ENCODE measurements around the gene PRSS33.

The PRSS33 gene

DNA sequence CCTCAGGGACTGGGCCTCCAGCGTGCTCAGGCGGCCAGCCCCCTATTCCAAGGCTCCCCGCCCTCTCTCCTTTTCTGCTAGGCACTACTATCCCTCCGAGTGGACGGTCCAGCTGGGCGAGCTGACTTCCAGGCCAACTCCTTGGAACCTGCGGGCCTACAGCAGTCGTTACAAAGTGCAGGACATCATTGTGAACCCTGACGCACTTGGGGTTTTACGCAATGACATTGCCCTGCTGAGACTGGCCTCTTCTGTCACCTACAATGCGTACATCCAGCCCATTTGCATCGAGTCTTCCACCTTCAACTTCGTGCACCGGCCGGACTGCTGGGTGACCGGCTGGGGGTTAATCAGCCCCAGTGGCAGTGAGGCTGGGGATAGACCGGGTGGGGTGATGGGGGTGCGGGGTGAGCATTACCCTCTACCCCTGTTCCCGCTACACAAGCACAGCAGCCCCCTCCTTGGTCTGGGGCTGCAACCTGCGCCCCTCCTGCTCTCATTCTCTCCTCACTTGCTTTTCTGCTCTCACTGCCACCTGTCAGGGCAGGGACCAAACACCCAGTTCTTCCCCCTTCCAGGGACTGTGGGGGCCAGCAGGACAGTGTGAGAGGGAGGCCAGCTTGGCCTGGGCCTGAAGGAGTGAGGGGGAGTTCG, 12.0 kb upstream of the PRSS33 start:
- no CpG with 5 or more reads among the region's 21 CpGs for WGBS (ENCODE audit: extremely low coverage, insufficient coverage, low lambda C conversion rate)
- Histone ChIP-seq H3K4ac (ENCODE audit: low read depth, low read length) (no peak overlapping the region), H3K27ac (ENCODE audit: low read depth, low read length) (no peak overlapping the region), H2AK5ac (ENCODE audit: low read length) (no peak overlapping the region), H3K18ac (ENCODE audit: low read length) (no peak overlapping the region), H3K4me3 (ENCODE audit: low read length) (no peak overlapping the region), H3K36me3 (ENCODE audit: control insufficient read depth, insufficient read depth, low read length) (no peaks in the 10 kb centered on the region), H2BK15ac (replicated peaks; ENCODE audit: low read depth) (no peak overlapping the region), H3K79me1 (ENCODE audit: low read length) (no peaks in the 10 kb centered on the region), H3K56ac (ENCODE audit: low read length) (no peak overlapping the region), H3K4me1 (ENCODE audit: control insufficient read depth, low read depth, low read length) (no peaks in the 10 kb centered on the region), H3K9ac (ENCODE audit: low read length) (no peak overlapping the region), H2BK5ac (ENCODE audit: low read length) (no peak overlapping the region), H4K8ac (ENCODE audit: low read depth, low read length) (no peak overlapping the region), H3K27me3 (ENCODE audit: insufficient read depth, low read length, poor library complexity) (no peaks in the 10 kb centered on the region), H3K23ac (ENCODE audit: low read length) (no peak overlapping the region), H3K79me2 (ENCODE audit: control insufficient read depth, insufficient read depth, low read length) (no peaks in the 10 kb centered on the region), H3K4me2 (ENCODE audit: low read length) (no peak overlapping the region), H2BK120ac (ENCODE audit: low read depth, low read length) (no peak overlapping the region), H4K5ac (ENCODE audit: low read length) (no peak overlapping the region)
- DNase-seq, result no peak

DNA sequence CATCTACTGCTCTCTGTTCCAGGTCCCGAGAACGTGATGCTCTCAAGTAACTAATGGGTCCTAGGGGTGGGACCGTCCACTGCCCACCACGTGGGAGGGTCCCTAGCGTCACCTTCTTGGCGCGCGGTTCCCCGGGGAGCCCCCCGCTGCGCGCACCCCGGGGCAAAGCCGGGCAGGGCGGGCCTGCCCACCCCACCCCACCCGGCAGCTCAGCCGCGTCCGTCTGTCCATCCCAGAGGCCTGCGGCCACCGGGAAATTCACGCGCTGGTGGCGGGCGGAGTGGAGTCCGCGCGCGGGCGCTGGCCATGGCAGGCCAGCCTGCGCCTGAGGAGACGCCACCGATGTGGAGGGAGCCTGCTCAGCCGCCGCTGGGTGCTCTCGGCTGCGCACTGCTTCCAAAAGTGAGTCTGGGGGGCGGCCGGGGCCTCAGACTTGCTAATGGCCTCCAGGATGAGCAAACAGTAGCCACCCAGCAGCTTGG, 11.4 kb upstream of the PRSS33 start:
- Histone ChIP-seq H3K79me1 (ENCODE audit: low read length) (no peaks in the 10 kb centered on the region), H4K5ac (ENCODE audit: low read length) (no peak overlapping the region), H3K23ac (ENCODE audit: low read length) (no peak overlapping the region), H3K79me2 (ENCODE audit: control insufficient read depth, insufficient read depth, low read length) (no peaks in the 10 kb centered on the region), H3K4me3 (ENCODE audit: low read length) (no peak overlapping the region), H3K4ac (ENCODE audit: low read depth, low read length) (no peak overlapping the region), H3K4me1 (ENCODE audit: control insufficient read depth, low read depth, low read length) (no peaks in the 10 kb centered on the region), H3K18ac (ENCODE audit: low read length) (no peak overlapping the region), H2BK15ac (replicated peaks; ENCODE audit: low read depth) (no peak overlapping the region), H2BK120ac (ENCODE audit: low read depth, low read length) (no peak overlapping the region), H3K36me3 (ENCODE audit: control insufficient read depth, insufficient read depth, low read length) (no peaks in the 10 kb centered on the region), H3K4me2 (ENCODE audit: low read length) (no peak overlapping the region), H3K56ac (ENCODE audit: low read length) (no peak overlapping the region), H2BK5ac (ENCODE audit: low read length) (no peak overlapping the region), H4K8ac (ENCODE audit: low read depth, low read length) (no peak overlapping the region), H2AK5ac (ENCODE audit: low read length) (no peak overlapping the region), H3K9ac (ENCODE audit: low read length) (no peak overlapping the region), H3K27me3 (ENCODE audit: insufficient read depth, low read length, poor library complexity) (no peaks in the 10 kb centered on the region), H3K27ac (ENCODE audit: low read depth, low read length) (no peak overlapping the region)
- DNase-seq, result no peak
- WGBS (ENCODE audit: extremely low coverage, insufficient coverage, low lambda C conversion rate), result no CpG with 5 or more reads among the region's 39 CpGs

DNA sequence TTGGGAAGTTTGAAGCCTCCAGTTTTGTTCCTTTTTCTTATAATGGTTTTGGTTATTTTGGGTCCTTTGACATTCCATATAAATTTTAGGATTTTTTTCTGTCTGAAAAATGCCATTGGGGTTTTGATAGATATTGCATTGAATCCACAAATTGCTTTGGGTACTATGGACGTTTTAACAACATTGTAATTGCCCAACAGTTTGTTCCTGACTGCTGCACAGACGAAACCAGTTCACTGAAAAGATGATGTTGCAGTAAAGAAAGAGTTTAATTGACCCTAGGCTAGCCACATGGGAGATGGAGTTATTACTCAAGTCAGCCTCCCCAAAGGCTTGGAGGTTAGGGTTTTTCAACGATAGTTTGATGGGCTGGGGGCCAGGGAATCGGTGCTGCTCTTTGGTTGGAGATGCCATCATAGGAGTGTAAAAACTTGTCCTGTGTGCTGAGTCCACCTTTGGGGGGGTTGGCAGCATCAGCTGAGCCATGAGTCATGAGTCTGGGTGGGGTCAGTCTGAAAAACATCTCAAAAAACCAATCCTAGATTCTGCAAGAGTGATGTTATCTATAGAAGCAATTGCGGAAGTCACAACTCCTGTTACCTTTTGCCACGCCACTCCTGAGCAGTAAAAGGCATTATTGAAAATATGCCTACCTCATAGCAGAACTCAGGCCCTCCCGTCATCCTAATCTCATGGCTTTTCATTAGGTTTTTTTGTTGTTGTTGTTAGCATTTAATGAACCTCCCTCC, 8.2 kb upstream of the PRSS33 start:
- no peak overlapping the region for H3K4ac ChIP-seq (ENCODE audit: low read depth, low read length)
- WGBS (ENCODE audit: extremely low coverage, insufficient coverage, low lambda C conversion rate), result no CpG with 5 or more reads among the region's 7 CpGs
- DNase-seq, result no peak

DNA sequence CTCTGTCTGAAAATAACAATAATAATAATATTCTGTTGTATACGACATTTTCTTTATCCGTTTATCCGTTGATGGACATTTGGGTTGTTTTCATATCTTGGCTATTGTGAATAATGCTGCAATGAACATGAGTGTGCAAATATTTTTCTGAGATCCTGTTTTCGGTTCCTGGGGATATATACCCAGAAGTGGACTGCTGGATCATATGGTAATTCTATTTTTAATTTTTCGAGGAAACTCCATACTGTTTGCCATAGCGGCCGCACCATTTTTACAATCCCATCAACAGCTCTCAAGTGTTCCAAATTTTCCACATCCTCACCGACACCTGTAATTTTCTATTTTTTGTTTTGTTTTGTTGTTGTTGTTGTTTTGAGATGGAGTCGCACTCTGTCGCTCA, 5.6 kb upstream of the PRSS33 start:
- H3K9ac ChIP-seq (ENCODE audit: low read length), result no peak overlapping the region
- H3K79me1 ChIP-seq (ENCODE audit: low read length), result no peaks in the 10 kb centered on the region
- no peak overlapping the region for H3K4me2 ChIP-seq (ENCODE audit: low read length)
- no peak for DNase-seq
- H3K4me1 ChIP-seq (ENCODE audit: control insufficient read depth, low read depth, low read length), result no peaks in the 10 kb centered on the region
- no peaks in the 10 kb centered on the region for H3K36me3 ChIP-seq (ENCODE audit: control insufficient read depth, insufficient read depth, low read length)
- H3K4ac ChIP-seq (ENCODE audit: low read depth, low read length), result no peak overlapping the region
- H3K79me2 ChIP-seq (ENCODE audit: control insufficient read depth, insufficient read depth, low read length), result no peaks in the 10 kb centered on the region
- no peak overlapping the region for H4K5ac ChIP-seq (ENCODE audit: low read length)
- no peak overlapping the region for H2BK5ac ChIP-seq (ENCODE audit: low read length)
- H3K27ac ChIP-seq (ENCODE audit: low read depth, low read length), result no peak overlapping the region
- no peak overlapping the region for H2BK120ac ChIP-seq (ENCODE audit: low read depth, low read length)
- no peak overlapping the region for H4K8ac ChIP-seq (ENCODE audit: low read depth, low read length)
- no peak overlapping the region for H3K18ac ChIP-seq (ENCODE audit: low read length)
- no peaks in the 10 kb centered on the region for H3K27me3 ChIP-seq (ENCODE audit: insufficient read depth, low read length, poor library complexity)
- H3K4me3 ChIP-seq (ENCODE audit: low read length), result no peak overlapping the region
- no peak overlapping the region for H2AK5ac ChIP-seq (ENCODE audit: low read length)
- H3K23ac ChIP-seq (ENCODE audit: low read length), result no peak overlapping the region
- H3K56ac ChIP-seq (ENCODE audit: low read length), result no peak overlapping the region
- no CpG with 5 or more reads among the region's 10 CpGs for WGBS (ENCODE audit: extremely low coverage, insufficient coverage, low lambda C conversion rate)
- no peak overlapping the region for H2BK15ac ChIP-seq (replicated peaks; ENCODE audit: low read depth)

More for the DNA sequence above, 8.2 kb upstream of the PRSS33 start:
- Histone ChIP-seq H3K9ac (ENCODE audit: low read length) (no peak overlapping the region), H3K36me3 (ENCODE audit: control insufficient read depth, insufficient read depth, low read length) (no peaks in the 10 kb centered on the region), H3K27ac (ENCODE audit: low read depth, low read length) (no peak overlapping the region), H3K4me3 (ENCODE audit: low read length) (no peak overlapping the region), H2BK5ac (ENCODE audit: low read length) (no peak overlapping the region), H3K4me1 (ENCODE audit: control insufficient read depth, low read depth, low read length) (no peaks in the 10 kb centered on the region), H2BK120ac (ENCODE audit: low read depth, low read length) (no peak overlapping the region), H3K23ac (ENCODE audit: low read length) (no peak overlapping the region), H3K4me2 (ENCODE audit: low read length) (no peak overlapping the region), H2AK5ac (ENCODE audit: low read length) (no peak overlapping the region), H2BK15ac (replicated peaks; ENCODE audit: low read depth) (no peak overlapping the region), H4K5ac (ENCODE audit: low read length) (no peak overlapping the region), H3K27me3 (ENCODE audit: insufficient read depth, low read length, poor library complexity) (no peaks in the 10 kb centered on the region), H3K18ac (ENCODE audit: low read length) (no peak overlapping the region), H3K79me2 (ENCODE audit: control insufficient read depth, insufficient read depth, low read length) (no peaks in the 10 kb centered on the region), H3K56ac (ENCODE audit: low read length) (no peak overlapping the region), H3K79me1 (ENCODE audit: low read length) (no peaks in the 10 kb centered on the region), H4K8ac (ENCODE audit: low read depth, low read length) (no peak overlapping the region)

DNA sequence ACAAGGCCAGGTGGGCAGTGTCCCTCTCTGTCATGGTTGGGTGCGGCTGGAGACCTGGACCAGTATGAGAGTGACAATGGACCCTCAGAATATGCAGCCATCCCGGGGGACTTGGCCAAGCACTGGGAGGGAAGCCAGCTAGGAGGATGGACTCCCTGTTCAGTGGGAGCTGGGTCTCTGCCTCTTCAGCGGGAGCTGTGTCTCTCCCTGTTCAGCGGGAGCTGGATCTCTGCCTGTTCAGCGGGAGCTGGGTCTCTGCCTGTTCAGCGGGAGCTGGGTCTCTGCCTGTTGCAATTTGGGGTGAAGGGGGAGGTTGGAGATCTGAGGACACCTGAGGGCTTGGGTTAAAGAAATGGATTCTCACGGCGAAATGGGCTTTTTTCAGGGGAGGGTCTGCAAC, 3.8 kb upstream of the PRSS33 start:
- DNase-seq, result no peak
- no CpG with 5 or more reads among the region's 8 CpGs for WGBS (ENCODE audit: extremely low coverage, insufficient coverage, low lambda C conversion rate)

More for the DNA sequence above, 3.8 kb upstream of the PRSS33 start:
- Histone ChIP-seq H3K4me1 (ENCODE audit: control insufficient read depth, low read depth, low read length) (no peaks in the 10 kb centered on the region), H4K8ac (ENCODE audit: low read depth, low read length) (no peak overlapping the region), H3K79me2 (ENCODE audit: control insufficient read depth, insufficient read depth, low read length) (no peaks in the 10 kb centered on the region), H3K27me3 (ENCODE audit: insufficient read depth, low read length, poor library complexity) (no peaks in the 10 kb centered on the region), H2AK5ac (ENCODE audit: low read length) (no peak overlapping the region), H3K9ac (ENCODE audit: low read length) (no peak overlapping the region), H3K23ac (ENCODE audit: low read length) (no peak overlapping the region), H4K5ac (ENCODE audit: low read length) (no peak overlapping the region), H3K27ac (ENCODE audit: low read depth, low read length) (no peak overlapping the region), H3K56ac (ENCODE audit: low read length) (no peak overlapping the region), H2BK5ac (ENCODE audit: low read length) (no peak overlapping the region), H3K79me1 (ENCODE audit: low read length) (no peaks in the 10 kb centered on the region), H3K4me3 (ENCODE audit: low read length) (no peak overlapping the region), H3K4me2 (ENCODE audit: low read length) (no peak overlapping the region), H2BK15ac (replicated peaks; ENCODE audit: low read depth) (no peak overlapping the region), H2BK120ac (ENCODE audit: low read depth, low read length) (no peak overlapping the region), H3K18ac (ENCODE audit: low read length) (no peak overlapping the region), H3K4ac (ENCODE audit: low read depth, low read length) (no peak overlapping the region), H3K36me3 (ENCODE audit: control insufficient read depth, insufficient read depth, low read length) (no peaks in the 10 kb centered on the region)
